NCI-H1436 (cell line): ENCODE results near the gene FAF2.

Source experiments
- DNase-seq: peaks from one replicate; lab custom pipeline; 2025; lab: John Stamatoyannopoulos, UW

FAF2 gene

DNA sequence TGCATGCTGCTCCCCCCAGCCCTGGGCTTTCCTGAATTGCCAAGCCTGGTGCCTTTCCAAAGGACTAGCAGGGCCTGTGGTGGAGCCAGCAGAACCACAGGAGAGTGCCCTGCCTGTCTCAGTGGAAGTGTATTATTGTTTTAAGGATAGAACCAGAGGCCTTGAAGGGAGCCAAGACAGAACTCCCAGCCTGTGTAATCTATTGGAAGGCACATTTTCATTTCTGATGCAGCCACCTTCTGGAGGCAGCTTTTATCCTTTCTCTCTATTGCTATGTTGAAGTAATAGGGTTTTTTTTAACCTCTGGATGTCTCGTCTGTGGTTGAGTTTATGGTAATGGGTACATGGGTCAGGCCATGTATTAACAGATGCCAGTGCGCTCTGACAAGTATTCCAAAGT, 59.7 kb downstream of the FAF2 start:
- DNase-seq = no peak

DNA sequence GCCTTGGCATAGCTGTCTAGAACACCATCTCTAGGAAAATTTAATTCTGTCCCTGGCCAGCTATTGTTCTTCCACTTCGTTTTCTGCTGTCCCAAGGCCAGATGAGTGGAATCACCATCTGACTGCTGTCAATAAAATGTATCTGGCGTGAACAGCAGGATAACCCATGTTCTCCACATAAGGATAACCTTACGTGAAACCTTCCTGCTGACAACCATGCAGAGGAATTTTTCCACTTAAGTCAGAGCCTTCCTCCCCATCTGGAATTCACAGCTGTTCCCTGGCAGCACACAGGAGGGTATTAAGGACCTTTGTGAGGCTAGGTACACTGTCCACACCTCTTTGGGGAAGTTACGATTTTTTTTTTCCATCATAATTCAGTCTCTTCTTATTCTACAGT, 60.4 kb downstream of the FAF2 start:
- no peak for DNase-seq

DNA sequence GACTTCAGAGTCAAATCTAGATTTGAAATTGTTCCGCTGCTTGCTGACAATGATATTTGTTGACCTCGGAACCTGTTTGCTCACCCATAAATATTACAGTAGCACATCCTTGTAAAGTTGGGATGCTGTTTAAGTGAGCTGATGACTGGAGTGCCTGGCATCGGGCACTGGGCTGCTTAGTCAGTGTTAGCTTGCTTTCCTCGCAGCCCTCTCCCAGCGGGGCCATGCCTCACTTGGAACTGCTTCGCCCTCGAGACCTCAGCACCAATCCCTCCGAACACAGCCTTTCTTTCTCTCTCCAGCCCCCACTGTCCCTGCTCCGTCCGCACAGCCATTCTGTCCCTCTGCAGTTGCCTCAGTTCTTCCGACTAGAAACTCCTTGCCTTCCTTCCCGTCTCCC, 65.6 kb downstream of the FAF2 start:
- DNase-seq = no peak

DNA sequence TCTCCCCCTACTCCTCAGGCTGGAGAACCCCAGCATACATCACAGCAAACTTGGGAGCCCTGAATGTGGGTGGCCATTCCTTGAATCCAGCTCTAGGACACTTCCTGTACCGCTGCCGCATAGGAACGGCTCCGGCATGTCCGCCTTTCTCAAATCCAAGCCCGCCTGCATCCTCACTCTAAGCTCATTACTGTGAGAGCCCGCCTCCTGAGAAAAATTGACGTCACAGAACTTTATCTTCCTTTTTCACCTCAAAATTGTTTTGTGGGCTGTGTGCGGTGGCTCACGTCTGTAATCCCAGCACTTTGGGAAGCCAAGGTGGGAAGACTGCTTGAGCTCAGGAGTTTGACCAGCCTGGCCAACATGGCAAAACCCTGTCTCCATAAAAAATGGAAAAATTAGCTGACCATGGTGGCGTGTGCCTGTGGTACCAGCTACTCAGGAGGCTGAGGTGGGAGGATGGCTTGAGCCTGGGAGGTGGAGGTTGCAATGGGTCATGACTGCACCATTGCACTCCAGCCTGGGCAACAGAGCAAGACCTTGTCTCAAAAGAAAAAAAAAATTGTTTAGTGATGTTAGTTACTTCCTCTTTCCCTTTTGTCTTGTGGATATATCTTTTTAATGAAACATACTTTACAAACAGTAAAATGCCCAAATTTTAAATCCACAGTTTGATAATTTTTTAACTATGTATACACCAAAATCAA, 66.2 kb downstream of the FAF2 start:
- no peak for DNase-seq

DNA sequence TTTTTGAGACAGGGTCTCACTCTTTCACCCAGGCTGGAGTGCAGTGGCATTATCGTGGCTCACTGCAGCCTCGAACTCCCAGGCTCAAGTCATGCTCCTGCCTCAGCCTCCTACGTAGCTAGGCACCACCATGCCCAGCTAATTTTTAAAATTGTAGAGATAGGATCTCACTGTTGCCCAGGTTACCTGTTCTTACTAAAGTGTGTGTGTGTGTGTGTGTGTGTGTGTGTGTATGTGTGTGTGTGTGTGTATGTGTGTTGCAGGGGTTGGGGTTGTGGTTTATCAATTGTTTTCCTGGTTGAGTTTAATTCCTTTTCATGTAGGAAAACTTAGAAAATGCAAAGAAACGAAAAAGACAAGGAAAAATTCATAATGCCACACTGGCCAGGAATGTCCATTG, 67.2 kb downstream of the FAF2 start:
- no peak for DNase-seq

DNA sequence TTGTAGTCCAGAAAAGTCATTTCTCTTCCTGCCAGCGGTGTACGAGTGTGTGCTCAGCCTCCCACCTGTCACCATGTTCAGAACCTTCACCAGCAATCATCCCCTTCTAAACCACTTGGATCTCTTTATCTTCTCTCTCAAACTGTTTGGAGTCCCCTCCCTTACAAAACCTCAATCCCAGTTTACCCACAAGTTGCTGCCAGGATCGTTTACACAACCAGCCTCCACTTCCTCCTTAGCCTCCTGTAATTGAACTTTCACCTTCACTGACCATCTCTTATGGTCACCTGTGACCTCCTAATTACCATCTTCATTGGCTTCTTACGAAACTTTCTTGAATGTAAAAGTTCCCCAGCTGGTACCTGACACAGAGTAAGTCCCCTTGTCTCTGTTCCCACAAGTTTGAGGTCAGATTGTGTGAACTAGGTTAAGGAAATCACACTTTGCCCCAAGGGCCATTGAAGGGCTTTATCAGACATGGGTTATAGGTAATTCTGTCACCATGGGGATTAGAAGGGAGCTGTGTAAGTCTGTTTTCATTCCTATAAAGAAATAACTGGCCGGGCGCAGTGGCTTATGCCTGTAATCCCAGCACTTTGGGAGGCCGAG, 69.0 kb downstream of the FAF2 start:
- DNase-seq = no peak

DNA sequence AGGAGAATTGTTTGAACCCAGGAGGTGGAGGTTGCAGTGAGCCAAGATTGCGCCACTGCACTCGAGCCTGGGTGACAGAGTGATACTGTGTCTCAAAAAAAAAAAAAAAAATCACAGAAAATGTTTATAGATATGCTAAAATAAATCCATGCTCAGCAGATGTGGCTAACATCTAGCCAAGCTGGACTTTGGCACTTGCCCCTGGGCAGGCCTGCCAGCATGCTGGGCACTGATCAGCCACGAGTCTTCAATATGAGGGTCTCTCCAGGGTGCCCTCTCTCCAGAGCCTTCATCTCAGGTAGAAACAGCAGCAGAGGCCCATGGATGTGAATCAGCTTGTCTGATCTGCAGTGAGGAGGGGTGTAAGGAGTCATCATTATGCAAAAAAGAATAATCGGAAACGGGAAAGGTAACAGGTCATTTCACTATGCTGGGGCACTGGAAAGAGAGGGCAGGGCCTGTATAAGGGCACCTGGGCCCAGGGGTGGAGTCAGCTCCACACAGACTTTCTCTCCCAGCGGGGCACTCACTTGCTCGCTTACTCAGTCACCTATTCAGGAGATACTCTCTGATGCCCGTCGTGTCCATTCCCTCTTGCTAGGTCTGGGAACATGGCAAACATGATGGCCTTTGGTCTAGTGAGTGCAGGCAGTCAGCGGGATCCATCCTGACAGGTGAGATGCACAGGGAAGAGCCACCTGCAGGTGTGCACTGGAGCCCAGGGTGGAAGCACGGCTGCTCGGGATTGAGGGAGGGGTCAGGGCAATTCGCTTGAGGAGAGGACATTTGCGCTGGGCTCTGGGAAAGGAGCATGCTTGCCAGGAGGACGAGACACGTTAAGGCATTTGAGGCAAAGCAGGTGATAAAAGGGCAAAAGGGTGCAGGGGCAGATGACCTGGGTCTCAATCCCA, 71.9 kb downstream of the FAF2 start:
- DNase-seq = no peak

DNA sequence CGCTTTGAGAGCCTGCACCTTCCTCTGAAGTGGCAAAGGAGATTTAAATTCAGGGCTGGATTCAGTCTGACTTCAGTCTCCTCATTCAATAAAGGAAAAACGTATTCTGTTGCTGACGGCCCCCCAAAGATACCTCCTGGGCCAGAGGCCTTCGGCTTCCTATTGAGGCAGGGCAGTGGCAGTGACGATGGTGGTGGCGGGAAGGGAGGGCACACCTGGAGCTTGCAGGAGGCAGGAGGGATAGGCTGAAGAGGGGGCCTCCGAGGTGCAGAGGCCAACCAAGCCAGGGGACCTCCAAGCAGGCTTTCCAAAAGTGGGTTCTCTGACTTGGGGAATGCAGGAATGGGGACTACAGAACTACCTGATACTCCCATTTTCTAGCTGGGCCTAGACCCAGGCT, 73.1 kb downstream of the FAF2 start:
- DNase-seq = no peak

DNA sequence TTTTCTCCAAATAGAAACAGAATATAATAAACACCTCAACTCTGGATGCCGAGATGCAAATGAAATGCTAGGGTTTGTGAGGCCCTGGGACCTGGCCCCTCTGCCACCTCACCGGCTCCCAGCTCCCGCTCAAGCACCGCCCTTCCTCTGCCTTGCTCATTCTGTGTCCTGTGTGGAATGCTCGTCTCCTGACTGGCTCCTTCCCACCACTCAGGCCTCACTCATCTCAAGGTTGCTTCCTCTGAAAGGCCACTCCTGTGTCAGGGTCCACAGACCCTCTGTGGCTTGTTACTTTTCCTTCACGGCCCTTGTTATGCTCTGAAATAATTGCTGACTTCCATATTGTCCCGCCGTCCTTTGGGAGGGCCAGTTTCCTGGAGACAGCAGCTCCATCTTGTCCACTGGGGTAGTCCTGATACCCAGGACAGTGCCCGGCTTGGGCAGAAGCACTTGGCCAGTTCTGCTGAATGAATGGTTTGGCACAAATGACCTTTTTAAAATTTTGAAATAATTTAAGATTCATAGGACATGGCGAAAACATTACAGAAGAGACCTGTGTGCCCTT, 73.6 kb downstream of the FAF2 start:
- DNase-seq = no peak

DNA sequence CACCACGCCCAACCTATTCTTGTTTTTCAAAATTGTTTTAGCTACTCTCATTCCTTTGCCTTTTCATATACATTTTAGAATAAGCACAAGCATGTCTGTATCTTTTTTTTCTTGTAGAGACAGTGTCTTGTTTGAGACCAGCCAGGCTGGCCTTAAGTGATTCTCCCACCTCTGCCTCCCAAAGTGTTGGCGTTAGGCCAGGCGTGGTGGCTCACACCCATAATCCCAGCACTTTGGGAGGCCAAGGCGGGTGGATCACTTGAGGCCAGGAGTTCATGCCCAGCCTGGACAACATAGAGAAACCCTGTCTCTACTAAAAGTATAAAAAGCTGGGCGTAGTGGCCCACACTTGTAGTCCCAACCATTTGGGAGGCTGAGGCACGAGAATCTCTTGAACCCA, 76.0 kb downstream of the FAF2 start:
- DNase-seq = no peak

DNA sequence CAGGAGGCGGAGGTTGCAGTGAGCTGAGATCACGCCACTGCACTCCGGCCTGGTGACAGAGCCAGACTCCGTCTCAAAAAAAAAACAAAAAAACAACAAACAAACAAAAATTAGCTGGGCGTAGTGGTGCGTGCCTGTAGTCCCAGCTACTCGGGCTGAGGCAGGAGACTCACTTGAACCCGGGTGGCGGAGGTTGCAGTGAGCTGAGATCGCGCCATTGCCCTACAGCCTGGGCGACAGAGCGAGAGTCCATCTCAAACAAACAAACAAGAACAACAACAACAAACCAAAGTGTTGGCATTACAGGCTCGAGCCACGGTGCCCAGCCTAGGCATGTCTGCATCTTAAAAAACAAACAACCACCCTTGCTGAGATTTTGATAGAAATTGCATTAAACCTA, 76.8 kb downstream of the FAF2 start:
- DNase-seq = no peak

DNA sequence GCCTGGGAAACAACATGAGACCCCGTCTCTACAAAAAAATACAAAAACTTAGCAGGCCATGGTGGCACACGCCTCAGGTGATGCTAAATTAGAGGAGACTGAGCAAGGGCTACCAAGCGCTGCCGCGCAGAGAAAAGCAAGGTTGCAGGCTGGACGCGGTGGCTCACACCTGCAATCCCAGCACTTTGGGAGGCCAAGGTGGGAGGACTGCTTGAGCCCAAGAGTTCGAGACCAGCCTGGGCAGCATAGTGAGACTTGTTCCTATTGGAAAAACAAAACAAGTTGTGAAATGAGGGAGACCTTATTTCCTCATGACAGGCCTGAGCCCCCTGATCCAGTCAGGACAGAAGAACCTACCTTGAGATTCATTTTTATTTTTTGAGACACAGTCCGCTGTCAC, 77.5 kb downstream of the FAF2 start:
- DNase-seq = no peak

DNA sequence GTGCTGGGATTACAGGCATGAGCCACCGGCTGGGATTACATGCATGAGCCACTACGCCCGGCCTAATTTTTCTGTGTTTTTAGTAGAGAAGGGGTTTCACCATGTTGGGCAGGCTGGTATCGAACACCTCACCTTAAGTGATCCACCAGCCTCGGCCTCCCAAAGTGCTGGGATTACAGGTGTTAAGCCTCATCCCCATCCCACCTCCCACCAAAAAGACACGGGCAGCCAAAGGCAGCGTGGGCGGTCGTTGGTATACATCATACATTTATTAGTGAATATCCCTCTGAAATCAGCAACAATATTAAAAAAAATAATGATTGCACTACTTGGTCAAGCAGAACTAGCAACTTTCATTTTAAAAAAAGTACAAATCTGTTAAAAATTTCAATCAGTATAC, 78.3 kb downstream of the FAF2 start:
- no peak for DNase-seq

DNA sequence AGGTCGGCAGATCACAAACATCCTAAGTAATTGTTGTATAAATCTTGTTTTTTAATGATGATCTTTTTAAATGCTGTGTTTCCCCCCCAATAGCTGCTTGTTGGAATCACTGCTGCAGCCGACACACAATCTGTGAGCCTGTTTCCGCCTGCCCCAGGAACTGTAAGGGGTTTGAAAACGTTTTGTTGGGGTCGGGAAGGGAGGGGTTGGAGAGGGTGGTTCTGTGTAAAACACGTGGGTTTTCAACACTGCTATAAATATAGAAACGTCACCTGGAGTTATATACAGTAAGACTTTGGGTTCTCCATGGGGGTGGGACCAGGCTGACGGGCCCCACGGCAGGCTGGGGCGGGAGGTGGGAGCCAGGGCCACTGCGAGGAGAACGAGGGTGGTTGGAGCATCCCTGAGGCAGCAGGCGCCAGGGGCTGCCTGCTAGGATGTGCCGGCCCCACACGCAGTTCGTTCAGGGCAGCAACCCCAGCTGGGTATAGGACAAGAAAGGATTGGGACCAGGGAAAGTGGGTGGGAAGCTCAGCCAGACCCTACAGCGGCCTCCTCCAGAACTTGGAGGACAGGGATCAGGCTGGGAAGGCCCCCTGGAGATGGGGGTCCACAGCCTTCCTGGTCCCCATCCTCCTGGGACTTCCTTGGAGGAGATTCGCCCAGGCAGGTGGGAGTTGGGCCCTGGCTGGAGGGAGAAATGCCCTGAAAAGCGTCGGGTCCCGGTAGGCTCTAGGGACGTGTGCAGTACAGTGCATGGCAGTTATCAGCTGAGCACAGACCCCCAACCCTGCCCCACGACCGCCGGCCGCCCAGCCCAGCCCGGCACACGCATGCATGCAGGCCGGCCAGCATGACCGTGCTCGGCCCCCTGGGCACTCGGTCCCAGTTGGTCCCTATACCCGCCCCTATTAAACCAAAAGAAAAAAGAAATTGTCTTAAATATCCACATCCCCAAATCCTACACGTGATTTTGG, 79.3 kb downstream of the FAF2 start:
- DNase-seq = no peak

DNA sequence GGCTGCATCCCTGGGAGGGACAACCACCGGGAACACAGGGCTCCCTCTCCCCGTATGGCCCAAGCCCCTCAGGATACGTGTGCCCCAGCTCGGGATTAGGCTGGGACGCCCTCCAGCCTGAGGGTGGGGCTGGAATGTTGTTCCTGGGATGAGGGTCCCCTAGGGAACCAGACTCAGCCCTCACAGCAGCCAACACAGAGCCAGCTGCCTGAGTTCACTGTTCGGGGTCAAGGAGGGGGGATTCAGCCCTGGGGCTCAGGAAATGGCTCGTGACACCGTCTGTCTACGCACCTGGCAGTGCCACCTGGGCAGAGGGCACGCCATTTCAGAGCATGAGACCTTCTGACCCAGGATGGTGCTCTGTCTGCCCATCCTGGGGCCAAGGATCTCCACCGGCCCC, 80.1 kb downstream of the FAF2 start:
- DNase-seq = no peak

DNA sequence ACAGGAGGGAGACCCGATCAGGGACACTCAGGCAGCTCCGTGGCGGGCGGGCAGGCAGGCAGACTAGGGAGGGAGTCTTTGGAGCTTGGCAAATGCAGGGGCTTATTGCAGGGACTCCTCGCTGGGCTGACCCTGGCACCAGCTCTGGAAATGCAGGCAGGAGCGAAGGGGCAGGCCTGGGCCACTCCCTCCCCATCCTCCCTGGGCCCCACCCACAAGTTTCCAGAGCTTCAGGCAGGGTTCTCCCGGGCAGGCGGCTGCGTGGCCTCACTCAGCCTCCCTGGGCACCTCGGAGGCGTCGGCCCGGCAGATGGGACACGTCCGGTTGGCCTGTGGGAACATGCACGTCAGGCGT, 80.6 kb downstream of the FAF2 start:
- no peak for DNase-seq

DNA sequence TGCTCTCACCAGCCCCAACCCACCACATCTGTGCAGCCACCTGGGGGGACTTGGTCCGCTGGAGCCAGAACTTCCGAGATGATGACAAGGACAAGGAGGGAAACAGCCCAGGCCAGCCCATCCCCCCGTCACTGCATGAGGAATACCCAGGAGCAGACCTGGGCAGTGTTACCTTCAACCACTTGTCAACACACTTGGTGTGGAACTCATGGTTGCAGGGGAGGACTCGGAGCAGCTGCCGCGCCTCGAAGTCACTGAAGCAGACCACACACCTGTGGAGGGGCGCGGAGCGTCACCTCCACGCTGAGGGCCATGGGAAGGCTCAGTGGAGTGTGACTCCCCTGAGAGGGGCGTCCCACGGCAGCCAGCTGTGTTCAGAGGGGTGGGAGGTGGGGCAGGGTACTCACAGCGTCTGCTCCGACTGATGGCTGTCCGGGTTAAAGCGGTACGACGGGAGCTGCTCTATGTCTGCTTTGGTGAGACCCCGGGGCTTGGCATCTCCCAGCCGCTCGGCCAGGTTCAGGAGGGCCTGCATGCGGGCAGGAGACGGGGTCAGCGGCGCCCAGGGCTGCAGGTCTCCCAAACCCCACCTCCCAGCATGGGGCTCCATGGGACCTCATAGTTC, 81.0 kb downstream of the FAF2 start:
- DNase-seq = no peak

DNA sequence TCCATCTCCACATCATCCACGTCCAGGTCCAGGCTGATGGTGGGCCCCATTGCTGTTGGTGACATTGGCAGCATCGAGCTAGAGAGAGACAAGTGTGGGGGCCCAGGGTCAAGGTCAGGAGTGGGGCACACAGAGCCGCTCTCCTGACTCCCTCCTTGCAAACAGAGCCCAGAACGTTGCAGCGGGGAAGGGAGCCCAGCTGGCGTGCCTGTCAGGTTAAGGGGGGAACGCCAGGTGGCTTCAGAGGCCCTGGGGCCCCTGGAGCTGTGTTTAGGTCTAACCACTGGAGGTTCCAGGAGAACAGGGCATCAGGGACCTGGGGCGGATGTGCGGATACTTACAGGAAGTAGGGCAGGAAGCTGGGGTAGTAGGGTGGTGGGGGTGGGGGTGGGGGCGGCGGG, 81.6 kb downstream of the FAF2 start:
- no peak for DNase-seq

DNA sequence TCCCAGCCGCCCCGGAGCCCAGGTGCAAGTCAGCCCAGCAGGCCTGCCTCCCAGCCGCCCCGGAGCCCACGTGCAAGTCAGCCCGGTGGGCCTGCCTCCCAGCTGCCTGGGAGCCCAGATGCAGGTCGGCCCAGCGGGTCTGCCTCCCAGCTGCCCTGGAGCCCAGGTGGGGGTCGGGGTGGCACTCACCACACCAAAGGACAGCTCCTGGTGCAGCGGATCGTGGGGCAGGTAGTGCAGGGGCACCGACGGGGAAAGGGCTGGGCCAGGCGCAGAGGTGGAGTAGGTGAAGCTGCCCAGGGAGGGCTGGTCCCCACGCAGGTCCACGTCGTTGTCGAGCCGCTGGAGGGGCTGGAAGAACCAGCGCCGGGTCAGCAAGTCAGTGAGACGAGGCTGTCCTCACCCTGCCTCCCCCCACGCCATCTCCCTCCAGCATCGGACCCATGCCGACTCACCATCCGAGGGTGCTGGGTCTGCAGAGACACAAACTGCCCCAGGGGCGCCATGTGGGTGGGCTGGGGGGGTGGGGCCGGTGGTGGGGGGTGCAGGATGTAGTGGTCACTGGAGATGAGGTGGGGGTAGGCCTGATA, 82.3 kb downstream of the FAF2 start:
- DNase-seq = no peak

DNA sequence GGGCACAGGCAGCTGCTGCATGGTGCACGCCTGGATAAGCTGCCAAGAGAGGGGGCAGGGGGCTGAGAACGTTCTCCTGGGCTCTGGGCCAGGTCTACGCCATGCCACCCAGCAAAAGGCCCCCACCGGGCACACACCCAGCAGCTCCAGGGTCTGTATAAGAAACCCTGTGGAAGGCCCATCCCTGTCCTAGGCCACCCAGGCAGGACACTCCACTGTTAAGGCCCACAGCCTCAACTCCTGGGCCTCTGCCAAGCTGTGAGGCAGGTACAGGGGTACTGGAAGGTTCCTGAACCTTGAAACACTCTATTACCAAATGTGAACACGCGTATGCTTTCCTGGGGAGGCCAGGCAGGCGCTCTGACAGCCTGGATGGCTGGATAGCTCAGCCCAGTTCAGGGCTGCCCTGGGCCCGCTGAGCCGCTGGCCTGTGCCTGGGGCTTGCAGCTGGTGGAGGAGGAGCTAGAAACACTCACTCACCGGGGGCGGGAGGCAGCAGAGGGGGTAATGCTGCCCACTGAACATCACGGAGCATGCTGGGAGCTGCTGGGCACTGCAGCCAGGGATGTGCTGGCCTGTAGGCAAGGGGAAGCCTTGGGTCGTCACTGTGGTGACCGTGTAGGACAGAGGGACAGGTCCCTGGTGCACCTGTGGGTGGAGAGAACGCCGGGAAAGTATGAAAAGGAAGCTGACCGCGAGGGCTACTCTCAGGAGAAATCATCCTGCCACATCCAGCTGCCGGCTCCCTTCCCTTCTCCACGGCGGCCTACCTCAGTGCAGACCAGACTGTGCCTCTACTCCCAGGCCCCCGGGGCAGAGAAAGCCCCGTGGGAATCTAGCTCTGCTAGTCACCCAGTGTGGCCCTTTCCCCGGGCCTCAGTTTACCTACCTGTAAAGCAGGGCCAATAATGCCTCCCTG, 83.1 kb downstream of the FAF2 start:
- DNase-seq = no peak
